ENCODE data around the gene LGALS7B.
"Not testable (repeated sequence)": the region's sequence is repeated elsewhere in the genome, so short reads cannot be mapped to it uniquely, and the experiment has no call there.

LGALS7B gene

DNA sequence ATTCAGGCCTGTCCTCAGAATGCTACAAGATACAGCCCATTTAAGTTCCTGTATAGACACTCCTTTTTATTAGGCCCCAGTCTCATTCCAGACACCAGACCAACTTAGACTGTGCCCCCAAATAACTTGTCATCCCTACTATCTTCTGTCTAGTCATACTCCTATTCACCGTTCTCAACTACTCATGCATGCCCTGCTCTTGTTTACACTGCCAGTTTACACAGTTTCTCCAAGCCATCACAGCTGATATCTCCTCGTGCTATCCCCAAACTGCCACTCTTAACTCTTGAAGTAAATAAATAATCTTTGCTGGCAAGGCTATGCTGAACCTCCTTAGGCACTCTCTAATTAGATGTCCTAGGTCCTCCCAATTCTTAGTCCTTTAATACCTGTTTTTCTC, 34.8 kb upstream of the LGALS7B start:
- not testable (repeated sequence) for H3K9me3 ChIP-seq (replicated peaks in 1 of 2; ENCODE audit: control insufficient read depth in 2 of 2, insufficient read depth in 1 of 2, low read depth in 1 of 2, low read length in 2 of 2); H2BK15ac ChIP-seq (ENCODE audit: low read length); H3K4ac ChIP-seq (ENCODE audit: low read length); H4K8ac ChIP-seq (ENCODE audit: low read depth, low read length); H3K4me2 ChIP-seq (ENCODE audit: insufficient read depth, low read length, poor library complexity, severe bottlenecking); H4K91ac ChIP-seq (ENCODE audit: low read depth, low read length, poor library complexity); H3K79me1 ChIP-seq (ENCODE audit: low read depth, low read length); H3K18ac ChIP-seq (ENCODE audit: low read length); H3K27me3 ChIP-seq (ENCODE audit: control insufficient read depth in 3 of 3, insufficient read depth in 3 of 3, low read depth in 1 of 3, low read length in 3 of 3); H3K4me1 ChIP-seq (ENCODE audit: control insufficient read depth in 2 of 2, insufficient read depth in 1 of 2, low read depth in 1 of 2, low read length in 2 of 2); H2AK5ac ChIP-seq (ENCODE audit: low read depth, low read length); H3K9ac ChIP-seq (ENCODE audit: low read depth, low read length, poor library complexity); H2BK120ac ChIP-seq (ENCODE audit: low read depth, low read length); H2AFZ ChIP-seq (ENCODE audit: low read length); H2BK12ac ChIP-seq (ENCODE audit: low read length); H3K36me3 ChIP-seq (replicated peaks in 1 of 2; ENCODE audit: control insufficient read depth in 2 of 2, insufficient read depth in 2 of 2, low read length in 2 of 2); H3K14ac ChIP-seq (ENCODE audit: low read length); H3K4me3 ChIP-seq (ENCODE audit: low read length in 2 of 2); H2BK5ac ChIP-seq (ENCODE audit: low read length); H3K23ac ChIP-seq (ENCODE audit: low read depth, low read length, poor library complexity); H3K27ac ChIP-seq (replicated peaks; ENCODE audit: low read length); DNase-seq (ENCODE audit: low spot score)
- WGBS, 2 donors (ENCODE audit: extremely low coverage in 2 of 2, insufficient read length in 2 of 2, insufficient replicate concordance in 1 of 2) = no CpG with 5 or more reads among the region's 2 CpGs

DNA sequence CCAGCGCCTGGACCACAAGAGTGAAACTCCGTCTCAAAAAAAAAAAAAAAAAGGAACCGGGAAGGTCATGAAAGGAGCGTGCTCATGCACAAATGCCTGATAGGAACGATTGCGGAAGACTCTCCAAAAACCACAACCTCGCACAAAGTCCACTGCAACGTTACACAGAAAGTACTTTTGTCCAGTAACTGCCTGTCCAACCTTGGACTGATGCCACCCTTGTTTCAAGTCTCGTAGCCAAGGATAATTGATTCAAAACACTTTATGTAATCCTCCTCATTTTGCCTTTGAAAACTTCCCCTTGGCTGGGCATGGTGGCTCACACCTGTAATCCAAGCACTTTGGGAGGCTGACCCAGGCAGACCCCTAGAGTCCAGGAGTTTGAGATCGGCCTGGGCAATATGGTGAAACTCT, 29.4 kb upstream of the LGALS7B start:
- no CpG with 5 or more reads among the region's 10 CpGs for WGBS, 2 donors (ENCODE audit: extremely low coverage in 2 of 2, insufficient read length in 2 of 2, insufficient replicate concordance in 1 of 2)
- Histone ChIP-seq H3K4me1 (ENCODE audit: control insufficient read depth in 2 of 2, insufficient read depth in 1 of 2, low read depth in 1 of 2, low read length in 2 of 2) (no peaks in the 10 kb centered on the region), H3K14ac (ENCODE audit: low read length) (no peak overlapping the region)

DNA sequence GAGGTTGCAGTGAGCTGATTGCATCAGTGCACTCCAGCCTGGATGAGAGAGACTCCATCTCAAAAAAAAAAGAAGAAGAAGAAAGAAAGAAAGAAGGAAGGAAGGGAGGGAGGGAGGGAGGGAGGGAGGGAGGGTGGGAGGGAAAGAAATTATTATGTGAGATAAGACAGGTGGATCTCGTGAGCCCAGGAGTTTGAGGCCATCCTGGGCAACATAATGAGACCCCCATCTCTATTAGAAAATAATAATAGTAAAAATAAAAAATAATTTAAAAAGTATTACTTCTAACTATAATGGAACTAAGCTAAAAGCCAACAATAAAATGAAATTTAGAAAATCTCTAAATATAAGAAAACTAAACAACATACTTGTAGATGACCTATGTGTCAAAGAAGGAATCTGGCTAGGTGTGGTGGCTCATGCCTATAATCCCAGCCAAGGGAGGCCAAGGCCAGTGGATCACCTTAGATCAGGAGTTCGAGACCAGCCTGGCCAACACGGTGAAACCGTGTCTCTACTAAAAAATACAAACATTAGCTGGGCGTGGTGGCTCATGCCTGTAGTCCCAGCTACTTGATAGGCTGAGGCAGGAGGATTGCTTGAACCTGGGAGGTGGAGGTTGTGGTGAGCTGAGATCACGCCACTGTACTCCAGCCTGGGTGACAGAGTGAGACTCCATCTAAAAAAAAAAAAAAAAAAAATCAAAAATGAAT, 28.0 kb upstream of the LGALS7B start:
- H4K8ac ChIP-seq (ENCODE audit: low read depth, low read length); H2BK120ac ChIP-seq (ENCODE audit: low read depth, low read length); H2BK15ac ChIP-seq (ENCODE audit: low read length); H3K79me1 ChIP-seq (ENCODE audit: low read depth, low read length); H3K27ac ChIP-seq (replicated peaks; ENCODE audit: low read length); H3K14ac ChIP-seq (ENCODE audit: low read length); H2AFZ ChIP-seq (ENCODE audit: low read length); H2AK5ac ChIP-seq (ENCODE audit: low read depth, low read length); H3K4ac ChIP-seq (ENCODE audit: low read length); H2BK12ac ChIP-seq (ENCODE audit: low read length); H3K9me3 ChIP-seq (replicated peaks in 1 of 2; ENCODE audit: control insufficient read depth in 2 of 2, insufficient read depth in 1 of 2, low read depth in 1 of 2, low read length in 2 of 2); H3K4me1 ChIP-seq (ENCODE audit: control insufficient read depth in 2 of 2, insufficient read depth in 1 of 2, low read depth in 1 of 2, low read length in 2 of 2); H4K91ac ChIP-seq (ENCODE audit: low read depth, low read length, poor library complexity); H2BK5ac ChIP-seq (ENCODE audit: low read length); H3K9ac ChIP-seq (ENCODE audit: low read depth, low read length, poor library complexity); H3K36me3 ChIP-seq (replicated peaks in 1 of 2; ENCODE audit: control insufficient read depth in 2 of 2, insufficient read depth in 2 of 2, low read length in 2 of 2); DNase-seq (ENCODE audit: low spot score); H3K27me3 ChIP-seq (ENCODE audit: control insufficient read depth in 3 of 3, insufficient read depth in 3 of 3, low read depth in 1 of 3, low read length in 3 of 3); H3K4me3 ChIP-seq (ENCODE audit: low read length in 2 of 2); H3K18ac ChIP-seq (ENCODE audit: low read length); H3K4me2 ChIP-seq (ENCODE audit: insufficient read depth, low read length, poor library complexity, severe bottlenecking); H3K23ac ChIP-seq (ENCODE audit: low read depth, low read length, poor library complexity): not testable (repeated sequence)
- WGBS, 2 donors (ENCODE audit: extremely low coverage in 2 of 2, insufficient read length in 2 of 2, insufficient replicate concordance in 1 of 2) = no CpG with 5 or more reads among the region's 6 CpGs

More for the DNA sequence above, 29.4 kb upstream of the LGALS7B start:
- no peaks in the 10 kb centered on the region for H3K79me1 ChIP-seq (ENCODE audit: low read depth, low read length)
- H4K8ac ChIP-seq (ENCODE audit: low read depth, low read length) = no peak overlapping the region
- no peak overlapping the region for H3K27ac ChIP-seq (replicated peaks; ENCODE audit: low read length)
- H4K91ac ChIP-seq (ENCODE audit: low read depth, low read length, poor library complexity) = no peak overlapping the region
- no peak overlapping the region for H2BK12ac ChIP-seq (ENCODE audit: low read length)
- no peak overlapping the region for H3K4me2 ChIP-seq (ENCODE audit: insufficient read depth, low read length, poor library complexity, severe bottlenecking)
- no peak overlapping the region for H3K18ac ChIP-seq (ENCODE audit: low read length)
- H2AK5ac ChIP-seq (ENCODE audit: low read depth, low read length) = no peak overlapping the region
- no peak overlapping the region for H3K4ac ChIP-seq (ENCODE audit: low read length)
- H2BK5ac ChIP-seq (ENCODE audit: low read length) = no peak overlapping the region
- H3K9ac ChIP-seq (ENCODE audit: low read depth, low read length, poor library complexity) = no peak overlapping the region
- no peak overlapping the region for H2BK120ac ChIP-seq (ENCODE audit: low read depth, low read length)
- no peaks in the 10 kb centered on the region for H3K9me3 ChIP-seq (replicated peaks in 1 of 2; ENCODE audit: control insufficient read depth in 2 of 2, insufficient read depth in 1 of 2, low read depth in 1 of 2, low read length in 2 of 2)
- H2AFZ ChIP-seq (ENCODE audit: low read length) = no peak overlapping the region
- no peak overlapping the region for H3K4me3 ChIP-seq (ENCODE audit: low read length in 2 of 2)
- DNase-seq (ENCODE audit: low spot score) = no peak
- no peaks in the 10 kb centered on the region for H3K36me3 ChIP-seq (replicated peaks in 1 of 2; ENCODE audit: control insufficient read depth in 2 of 2, insufficient read depth in 2 of 2, low read length in 2 of 2)
- H2BK15ac ChIP-seq (ENCODE audit: low read length) = no peak overlapping the region
- no peaks in the 10 kb centered on the region for H3K27me3 ChIP-seq (ENCODE audit: control insufficient read depth in 3 of 3, insufficient read depth in 3 of 3, low read depth in 1 of 3, low read length in 3 of 3)
- no peak overlapping the region for H3K23ac ChIP-seq (ENCODE audit: low read depth, low read length, poor library complexity)

DNA sequence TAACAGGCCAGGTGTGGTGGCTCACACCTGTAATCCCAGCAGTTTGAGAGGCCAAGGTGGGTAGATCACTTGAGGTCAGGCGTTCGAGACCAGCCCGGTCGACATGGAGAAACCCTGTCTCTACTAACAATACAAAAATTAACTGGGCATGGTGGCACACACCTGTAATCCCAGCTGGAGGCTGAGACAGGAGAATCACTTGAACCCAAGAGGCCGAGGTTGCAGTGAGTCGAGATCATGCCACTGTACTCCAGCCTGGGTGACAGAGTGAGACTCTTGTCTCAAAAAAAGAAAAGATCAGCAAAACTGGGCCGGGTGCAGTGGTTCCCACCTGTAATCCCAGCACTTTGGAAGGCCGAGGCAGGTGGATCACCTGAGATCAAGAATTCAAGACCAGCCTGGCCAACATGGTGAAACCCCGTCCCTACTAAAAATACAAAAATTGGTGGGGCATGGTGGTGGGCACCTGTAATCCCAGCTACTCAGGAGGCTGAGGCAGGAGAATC, 27.1 kb upstream of the LGALS7B start:
- not testable (repeated sequence) for H2AFZ ChIP-seq (ENCODE audit: low read length); H3K36me3 ChIP-seq (replicated peaks in 1 of 2; ENCODE audit: control insufficient read depth in 2 of 2, insufficient read depth in 2 of 2, low read length in 2 of 2); H3K27me3 ChIP-seq (ENCODE audit: control insufficient read depth in 3 of 3, insufficient read depth in 3 of 3, low read depth in 1 of 3, low read length in 3 of 3); H3K4me2 ChIP-seq (ENCODE audit: insufficient read depth, low read length, poor library complexity, severe bottlenecking); H2BK120ac ChIP-seq (ENCODE audit: low read depth, low read length); H4K8ac ChIP-seq (ENCODE audit: low read depth, low read length); H3K4me1 ChIP-seq (ENCODE audit: control insufficient read depth in 2 of 2, insufficient read depth in 1 of 2, low read depth in 1 of 2, low read length in 2 of 2); H2AK5ac ChIP-seq (ENCODE audit: low read depth, low read length); DNase-seq (ENCODE audit: low spot score); H3K9ac ChIP-seq (ENCODE audit: low read depth, low read length, poor library complexity); H3K79me1 ChIP-seq (ENCODE audit: low read depth, low read length); H3K14ac ChIP-seq (ENCODE audit: low read length); H3K23ac ChIP-seq (ENCODE audit: low read depth, low read length, poor library complexity); H2BK15ac ChIP-seq (ENCODE audit: low read length); H2BK5ac ChIP-seq (ENCODE audit: low read length); H3K18ac ChIP-seq (ENCODE audit: low read length); H3K27ac ChIP-seq (replicated peaks; ENCODE audit: low read length); H3K4ac ChIP-seq (ENCODE audit: low read length); H2BK12ac ChIP-seq (ENCODE audit: low read length); H4K91ac ChIP-seq (ENCODE audit: low read depth, low read length, poor library complexity); H3K4me3 ChIP-seq (ENCODE audit: low read length in 2 of 2); H3K9me3 ChIP-seq (replicated peaks in 1 of 2; ENCODE audit: control insufficient read depth in 2 of 2, insufficient read depth in 1 of 2, low read depth in 1 of 2, low read length in 2 of 2)
- WGBS, 2 donors (ENCODE audit: extremely low coverage in 2 of 2, insufficient read length in 2 of 2, insufficient replicate concordance in 1 of 2) = no CpG with 5 or more reads among the region's 9 CpGs

All from neuronal stem cell (in vitro differentiated cells).